Limb (tissue), 2 donors: Measurements from ENCODE around the gene C2orf72.
A peak's percentile ranks its signal among the peaks of the same experiment; 100 is the strongest.
"Not testable (repeated sequence)": the region's sequence is repeated elsewhere in the genome, so short reads cannot be mapped to it uniquely, and the experiment has no call there.

ENCODE experiments used
- DNase-seq, 2 donors: peaks; one replicate each; pipeline ENCODE4 v3.0.0-alpha.2; 2016; ENCODE audit errors: extremely low spot score in 2 of 2

The C2orf72 gene

DNA sequence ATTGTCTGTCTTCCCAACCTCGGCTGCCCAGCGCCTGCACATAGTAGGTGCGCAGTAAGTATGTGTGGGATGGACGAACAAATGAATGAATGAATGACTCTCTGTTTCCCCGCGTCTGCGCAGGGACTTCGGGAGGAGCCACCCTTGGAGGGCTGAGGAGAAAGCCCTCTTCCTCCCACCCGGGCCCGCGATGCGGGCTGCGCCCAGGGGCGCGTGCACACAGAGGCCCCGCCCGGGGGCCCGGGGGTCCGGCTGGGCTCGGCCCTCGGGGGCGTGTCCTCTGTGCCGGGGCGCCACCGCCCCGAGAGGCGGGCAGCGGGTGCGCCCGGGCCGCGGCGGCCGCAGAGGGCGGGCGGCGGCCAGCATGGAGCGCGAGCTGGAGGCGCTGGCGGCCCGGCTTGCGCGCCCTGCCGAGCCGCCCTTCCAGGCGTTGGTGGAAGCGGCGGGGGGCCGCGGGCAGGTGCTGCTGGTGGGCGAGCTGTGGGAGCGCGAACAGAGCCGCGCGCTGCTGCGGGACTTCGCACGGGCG lies at the start of gene C2orf72:
Gene C2orf72 (plus strand): TSS at position 322 of the 529 bp plus-strand sequence. CDS start 43 bp downstream, at position 365.
- DNase-seq = peak in 1 of 2 donors; percentile 51

DNA sequence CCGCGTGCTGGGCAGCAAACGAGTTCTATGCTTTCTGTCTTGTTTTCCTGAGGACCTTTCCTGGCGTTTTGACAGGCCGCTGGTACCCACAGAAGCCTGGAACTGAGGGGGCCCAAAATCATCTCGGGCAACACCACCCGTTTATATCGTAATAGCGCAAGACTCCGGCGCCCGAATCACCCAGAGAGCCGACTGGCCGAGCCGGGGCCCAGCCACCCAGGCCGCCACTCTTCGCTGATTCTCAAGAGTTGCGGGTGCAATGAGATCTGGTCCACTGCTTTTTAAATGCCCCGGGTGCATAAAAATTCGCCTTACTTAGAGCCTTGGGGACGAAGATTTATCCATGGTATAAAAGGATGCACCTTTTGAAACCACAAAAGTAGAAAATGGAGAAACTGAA lies 47.6 kb upstream of the C2orf72 start:
- no peak for DNase-seq

DNA sequence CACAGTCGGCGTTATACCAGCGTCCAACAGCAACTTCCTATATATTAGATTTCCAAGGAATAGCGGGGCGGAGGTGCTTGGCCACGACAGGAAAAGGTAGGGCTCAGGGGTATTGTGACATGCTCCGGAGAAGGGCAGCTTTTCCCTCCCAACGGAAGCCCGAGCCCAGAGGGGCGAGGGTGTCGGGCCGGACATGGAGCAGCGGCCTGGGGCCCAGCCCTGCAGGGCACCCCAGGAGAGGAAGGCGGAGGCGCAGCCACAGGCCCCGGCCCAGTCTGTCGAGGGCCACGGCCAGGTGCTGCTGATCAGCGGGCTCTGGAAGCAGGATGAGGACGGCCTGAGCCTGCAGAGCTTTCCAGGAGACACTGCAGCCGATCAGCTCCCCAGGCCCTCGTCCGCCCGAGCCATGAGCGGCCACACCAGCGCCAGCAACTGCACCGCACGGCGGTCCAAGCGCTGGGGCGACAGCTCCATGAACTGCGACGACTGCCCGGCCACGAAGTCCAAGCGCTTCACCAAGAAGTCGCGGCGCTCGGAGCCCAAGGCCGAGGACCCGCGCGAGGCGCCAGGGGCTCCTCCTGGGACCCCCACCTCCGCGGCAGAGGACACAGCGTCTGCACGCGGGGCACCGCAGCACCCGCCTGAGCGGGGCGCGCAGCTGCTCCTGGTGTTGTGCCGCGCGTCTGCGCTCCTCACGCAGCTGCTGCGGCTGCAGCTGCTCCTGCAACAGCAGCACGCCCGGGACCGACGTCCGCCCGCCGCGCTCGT lies 47.0 kb upstream of the C2orf72 start:
- DNase-seq = no peak

DNA sequence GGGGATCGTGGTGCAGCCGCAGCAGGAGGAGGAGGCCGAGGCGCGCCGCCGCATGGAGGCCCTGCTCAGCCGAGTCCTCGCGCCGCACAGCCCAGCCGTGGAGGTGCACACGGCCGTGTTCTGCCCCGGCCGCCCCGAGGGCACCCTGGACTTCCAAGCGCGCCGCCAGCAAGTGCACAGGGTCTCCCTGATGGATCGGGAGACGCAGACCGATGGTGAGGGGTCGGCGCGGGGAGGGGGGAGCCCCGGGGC lies 46.5 kb upstream of the C2orf72 start:
- no peak for DNase-seq

DNA sequence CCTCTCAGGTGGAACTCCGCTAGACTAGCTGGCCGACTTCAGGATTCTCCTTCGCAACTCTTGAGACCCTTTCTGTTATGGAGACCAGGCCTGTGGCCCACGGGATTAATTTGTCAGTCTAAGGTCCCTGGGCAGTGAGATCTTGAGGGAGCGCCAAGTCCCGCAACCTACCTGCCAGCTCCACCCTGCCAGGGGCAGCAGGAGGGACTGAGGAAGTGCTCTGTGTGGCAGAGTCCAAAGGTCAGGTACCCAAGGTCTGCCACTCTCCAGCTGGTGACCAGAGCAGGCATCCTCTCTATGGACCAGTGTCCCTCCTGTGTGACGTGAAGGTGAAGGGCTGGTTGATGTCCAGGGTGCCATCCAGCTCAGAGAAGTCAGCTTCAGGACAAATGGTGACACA lies 45.7 kb upstream of the C2orf72 start:
- no peak for DNase-seq

DNA sequence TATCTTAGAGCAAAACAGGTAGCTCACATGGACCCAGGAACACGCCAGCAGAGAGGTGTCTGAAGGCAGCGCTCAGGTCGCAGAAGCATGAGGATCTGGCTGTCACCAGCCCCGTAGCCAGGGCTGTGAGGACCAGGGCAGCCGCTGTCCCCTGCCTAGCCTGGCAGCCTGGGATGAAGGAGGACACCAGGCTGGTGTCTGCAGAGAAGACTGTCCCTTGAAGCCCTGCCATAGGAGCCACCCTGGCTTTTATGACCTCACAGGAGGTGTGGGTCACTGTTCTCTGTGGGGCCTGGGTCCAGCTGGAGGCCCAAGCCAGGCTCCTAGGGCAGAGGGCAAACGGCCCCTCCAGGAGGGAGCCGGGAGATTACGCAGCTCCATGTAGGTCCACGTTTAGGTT lies 41.5 kb upstream of the C2orf72 start, which contains the start of gene SPATA3:
Gene SPATA3 (plus strand): TSS at position 301 of the 400 bp plus-strand sequence. CDS start 113 bp downstream, outside the sequence.
- DNase-seq = no peak

DNA sequence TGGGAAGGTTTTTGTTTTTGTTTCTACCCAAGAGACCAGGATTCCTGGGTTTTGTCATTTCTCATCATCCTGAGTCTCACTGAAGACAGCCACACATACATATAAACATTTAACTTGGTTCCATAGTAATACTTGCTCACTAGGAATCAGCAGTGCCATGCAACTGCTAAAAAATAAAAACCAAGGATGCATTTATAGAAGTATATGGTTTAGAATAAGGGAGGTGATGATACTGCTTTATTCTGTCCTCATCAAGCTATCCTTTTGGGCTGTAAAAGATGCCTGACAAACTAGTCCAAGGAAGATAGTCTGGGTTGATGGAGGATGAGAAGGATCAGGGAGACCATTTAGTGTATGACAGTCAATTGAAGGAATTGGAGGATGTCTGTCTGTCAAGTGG lies 40.7 kb upstream of the C2orf72 start:
- no peak for DNase-seq

DNA sequence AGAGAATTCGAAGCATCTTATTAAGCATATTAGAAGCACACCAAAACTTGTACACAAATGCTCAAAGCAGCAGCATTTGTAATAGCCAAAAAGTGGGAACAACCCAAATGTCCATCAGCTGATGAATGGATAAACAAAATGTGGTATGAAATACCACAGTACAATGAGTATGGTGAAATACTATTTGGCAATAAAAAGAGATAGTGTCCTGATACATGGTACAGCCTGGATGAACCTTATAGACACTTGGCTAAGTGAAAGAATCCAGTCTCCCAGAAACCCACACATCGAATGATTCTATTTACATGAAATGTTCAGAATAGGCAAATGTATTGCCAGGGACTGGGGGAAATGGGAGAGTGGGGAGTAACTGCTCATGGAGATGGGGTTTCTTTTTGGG lies 38.4 kb upstream of the C2orf72 start:
- no peak for DNase-seq

DNA sequence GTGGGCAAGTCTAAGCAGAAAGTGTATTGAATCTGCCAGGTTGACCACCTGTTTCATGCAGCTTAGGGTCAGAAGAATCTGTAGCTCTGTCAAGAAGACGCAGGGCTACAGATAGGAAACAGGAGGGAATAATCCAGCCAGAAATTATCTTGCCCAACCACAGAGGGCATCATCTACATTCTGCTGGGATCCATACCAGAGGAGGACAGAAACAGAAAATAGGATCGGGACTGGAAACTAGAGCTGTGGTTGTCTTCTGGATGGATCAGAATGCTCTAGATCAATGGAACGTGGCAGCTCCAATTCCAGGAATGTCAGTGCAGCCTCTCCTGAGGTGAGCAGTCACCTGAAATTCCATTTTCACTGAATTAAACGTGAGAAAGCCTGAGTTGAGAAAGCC lies 37.8 kb upstream of the C2orf72 start:
- DNase-seq = no peak

DNA sequence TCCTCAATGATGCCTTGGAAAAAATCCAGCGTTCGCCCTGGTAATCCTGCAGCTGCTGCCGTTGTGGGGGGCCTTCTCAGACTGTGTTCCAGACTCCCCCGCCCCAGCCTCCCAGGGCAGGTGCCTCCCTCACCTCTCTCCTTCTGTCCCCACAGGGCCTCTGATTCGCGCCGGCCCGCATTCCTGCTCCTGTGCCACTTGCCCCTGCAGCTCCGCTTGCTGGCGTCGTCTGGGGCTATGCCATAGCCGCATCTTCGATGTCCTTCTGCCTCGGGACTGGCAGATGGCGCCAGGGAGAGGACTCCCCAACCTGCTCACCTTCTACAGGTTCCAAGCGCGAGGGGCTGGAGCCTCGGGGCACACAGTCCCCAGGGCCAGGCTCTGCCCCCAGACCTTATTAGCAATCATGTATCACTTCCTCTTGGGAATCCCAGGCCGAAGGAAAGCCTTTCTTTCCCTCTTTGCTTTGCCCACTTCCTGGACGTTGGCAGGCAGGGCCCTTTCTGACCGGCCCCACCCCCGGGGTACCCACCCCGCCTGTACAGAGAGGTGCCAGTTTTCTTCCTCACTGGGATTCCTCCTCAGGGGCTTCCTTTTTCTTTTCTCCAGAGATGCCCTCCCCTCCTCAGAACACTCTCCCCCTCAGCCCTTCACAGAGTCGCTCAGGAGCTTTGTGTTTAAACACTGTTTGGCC lies 37.0 kb upstream of the C2orf72 start:
- DNase-seq = no peak

DNA sequence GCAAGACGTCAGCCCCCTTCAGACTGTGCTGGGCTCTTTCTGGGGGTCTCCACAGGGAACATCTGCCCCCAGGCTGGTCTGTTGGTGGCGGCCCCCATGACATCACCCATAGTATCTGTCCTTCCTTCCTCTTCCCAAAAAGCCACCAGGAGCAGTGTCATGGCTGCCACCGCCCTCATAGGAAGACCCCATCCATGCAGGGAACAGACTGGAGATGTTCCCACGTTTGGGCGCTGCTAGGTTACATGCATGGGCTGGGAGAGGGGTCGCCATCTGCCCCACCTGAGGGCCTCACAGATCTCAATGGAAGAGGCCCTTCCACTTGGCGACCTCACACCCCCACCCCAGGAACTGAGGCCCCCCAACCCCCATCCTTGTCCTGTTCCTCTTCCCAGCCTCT lies 36.3 kb upstream of the C2orf72 start:
- DNase-seq = no peak

DNA sequence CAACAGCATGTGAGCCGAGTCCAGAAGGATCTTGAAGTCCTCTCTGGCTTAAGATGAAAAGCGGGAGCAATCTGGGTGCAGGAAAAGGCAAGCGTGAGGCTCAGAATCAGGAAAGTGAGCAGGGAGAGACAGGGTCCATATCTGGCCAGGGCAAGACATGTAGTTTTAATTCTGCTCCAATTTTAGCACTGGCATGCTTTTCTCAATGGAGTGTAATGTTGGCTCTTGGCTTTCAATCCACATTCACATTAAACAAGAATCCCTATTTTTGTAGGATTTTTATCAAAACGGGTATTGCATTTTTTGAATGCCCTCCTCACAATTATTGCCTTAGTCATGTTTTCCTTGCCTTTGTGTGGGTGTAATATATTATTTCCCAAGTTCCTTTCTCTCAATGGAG lies 35.4 kb upstream of the C2orf72 start:
- no peak for DNase-seq

DNA sequence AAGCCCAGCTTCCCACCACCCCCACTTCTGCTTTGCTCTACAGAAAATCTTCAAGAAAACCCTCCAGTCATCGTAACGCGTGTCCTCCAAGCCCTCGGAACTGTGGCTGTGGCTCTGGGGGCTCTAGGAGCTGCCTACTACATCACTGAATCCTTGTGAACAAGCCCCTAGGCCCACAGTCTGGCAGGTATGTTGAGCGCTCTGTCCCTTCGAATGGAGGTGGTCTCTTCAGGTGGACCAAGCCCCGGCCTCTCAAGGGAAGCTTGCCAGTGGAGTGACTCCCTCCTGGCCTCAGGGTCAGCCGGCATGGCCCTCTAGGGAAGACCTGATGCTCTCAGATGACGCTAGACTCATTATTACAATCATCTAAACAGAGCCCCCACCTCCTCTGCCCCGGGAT lies 34.7 kb upstream of the C2orf72 start:
- no peak for DNase-seq

DNA sequence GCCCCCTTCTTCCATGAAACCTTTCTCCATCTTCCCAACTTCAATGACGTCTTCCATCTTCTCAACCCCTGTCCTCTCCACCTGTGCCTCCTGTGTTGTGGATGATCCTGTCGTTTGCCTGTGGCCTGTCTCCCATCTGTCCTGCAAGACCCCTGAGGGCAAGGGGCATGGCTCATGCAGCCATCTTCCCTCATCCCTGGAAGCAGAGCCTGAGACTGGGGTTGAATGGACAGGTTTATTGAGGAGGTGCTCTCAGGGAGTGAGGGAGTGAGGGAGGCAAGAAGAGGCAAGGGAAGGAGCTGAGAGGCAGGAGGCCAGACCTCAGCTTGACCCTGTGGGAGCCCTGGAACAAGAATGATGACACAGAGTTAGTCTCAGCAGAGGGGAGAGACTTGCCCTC lies 34.1 kb upstream of the C2orf72 start:
- DNase-seq = no peak

DNA sequence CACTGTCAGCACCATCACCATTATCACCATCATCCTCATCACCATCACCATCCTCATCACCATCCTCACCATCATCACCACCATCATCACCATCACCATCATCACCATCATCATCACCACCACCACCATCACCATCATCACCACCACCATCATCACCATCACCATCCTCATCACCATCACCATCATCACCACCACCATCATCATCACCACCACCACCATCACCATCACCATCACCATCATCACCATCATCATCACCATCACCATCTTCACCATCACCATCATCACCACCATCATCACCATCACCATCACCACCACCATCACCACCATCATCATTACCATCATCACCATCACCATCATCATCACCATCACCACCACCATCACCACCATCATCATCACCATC lies 32.4 kb upstream of the C2orf72 start:
- not testable (repeated sequence) for DNase-seq

DNA sequence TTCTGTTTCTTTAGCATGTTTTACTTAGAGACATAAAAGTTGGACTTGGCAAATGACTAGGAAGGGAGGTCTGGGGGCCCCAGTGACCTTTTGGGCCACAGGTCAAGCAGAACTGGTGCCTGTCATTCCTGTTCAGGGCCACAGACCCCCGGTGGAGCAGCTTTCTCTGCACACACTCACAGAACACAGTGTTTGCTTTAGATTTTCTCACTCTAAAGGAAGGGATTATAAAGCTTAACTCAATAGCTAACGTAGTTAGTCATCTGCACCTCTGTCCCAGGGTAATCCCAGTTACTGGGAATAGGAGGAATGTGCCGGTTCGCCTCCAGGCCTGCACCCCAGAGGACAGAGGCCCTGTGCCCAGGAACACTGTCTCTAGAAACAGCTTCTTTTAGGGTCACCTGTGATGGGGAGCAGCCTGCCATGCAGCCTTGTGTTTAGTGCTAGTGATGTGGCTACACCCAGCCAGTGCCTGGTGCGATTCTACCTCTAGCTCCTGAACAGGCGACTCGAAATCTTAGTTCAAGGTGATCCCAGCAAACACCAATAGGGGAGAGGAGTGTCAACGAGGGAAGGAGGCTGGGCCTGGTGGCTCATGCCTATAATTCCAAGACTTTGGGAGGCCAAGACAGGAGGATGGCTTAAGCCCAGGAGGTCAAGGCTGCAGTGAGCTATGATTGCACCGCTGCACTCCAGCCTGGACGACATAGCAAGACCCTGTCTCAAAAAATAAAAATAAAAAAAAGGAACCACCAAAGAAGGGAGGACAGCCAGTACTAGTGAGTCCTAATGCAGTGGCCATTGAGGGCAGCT lies 29.8 kb upstream of the C2orf72 start:
- DNase-seq = no peak

DNA sequence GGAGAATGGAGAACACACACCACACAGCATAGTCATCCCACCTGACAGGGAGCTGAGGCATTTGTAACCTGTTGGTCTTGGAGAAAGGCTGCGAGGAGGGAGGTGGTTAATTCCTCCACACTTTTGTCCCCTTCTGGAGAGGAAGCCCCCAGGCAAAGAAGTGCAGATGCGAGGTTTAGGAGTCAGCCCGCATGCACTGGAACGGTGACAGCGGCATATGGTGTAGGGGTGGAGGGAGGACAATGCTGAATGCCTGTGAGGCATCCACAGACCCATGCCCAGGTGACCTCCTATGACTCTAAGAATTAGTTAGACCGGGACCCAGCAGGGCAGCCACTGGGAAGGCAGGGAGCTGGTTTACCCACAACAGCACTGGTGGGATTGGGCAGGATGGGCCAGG lies 29.2 kb upstream of the C2orf72 start:
- DNase-seq = no peak

DNA sequence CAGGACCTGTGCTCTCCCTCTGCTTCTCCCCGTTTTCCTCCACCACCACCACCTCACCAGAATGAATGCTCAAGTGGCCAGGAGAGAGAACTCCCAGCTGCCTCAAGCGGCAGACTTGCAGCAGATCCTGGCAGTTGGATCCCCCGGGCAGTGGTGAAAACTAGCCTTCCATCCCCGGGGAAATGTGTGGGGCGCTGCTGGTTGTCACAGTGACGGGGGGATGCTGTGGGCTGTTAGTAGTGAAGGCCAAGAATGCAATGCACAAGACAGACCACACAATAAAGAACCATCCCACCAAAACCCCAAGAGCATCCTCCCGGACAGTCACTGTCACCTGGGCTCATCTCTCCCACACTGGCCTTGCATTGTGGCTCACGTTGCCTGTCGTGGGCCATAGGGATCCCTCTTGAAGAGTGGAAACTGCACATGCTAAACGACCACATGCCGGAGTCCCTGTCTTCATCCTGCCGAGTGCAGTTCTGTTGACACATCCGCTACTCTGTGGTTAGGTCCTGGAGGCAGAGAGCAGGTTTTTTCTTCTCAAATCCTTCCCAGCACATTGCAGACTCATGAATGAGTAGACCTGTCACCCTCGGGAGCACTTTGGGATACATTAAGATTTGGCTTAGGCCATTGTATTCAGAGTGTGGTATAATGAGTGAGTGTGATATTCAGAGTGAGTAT lies 27.9 kb upstream of the C2orf72 start:
- DNase-seq = no peak

DNA sequence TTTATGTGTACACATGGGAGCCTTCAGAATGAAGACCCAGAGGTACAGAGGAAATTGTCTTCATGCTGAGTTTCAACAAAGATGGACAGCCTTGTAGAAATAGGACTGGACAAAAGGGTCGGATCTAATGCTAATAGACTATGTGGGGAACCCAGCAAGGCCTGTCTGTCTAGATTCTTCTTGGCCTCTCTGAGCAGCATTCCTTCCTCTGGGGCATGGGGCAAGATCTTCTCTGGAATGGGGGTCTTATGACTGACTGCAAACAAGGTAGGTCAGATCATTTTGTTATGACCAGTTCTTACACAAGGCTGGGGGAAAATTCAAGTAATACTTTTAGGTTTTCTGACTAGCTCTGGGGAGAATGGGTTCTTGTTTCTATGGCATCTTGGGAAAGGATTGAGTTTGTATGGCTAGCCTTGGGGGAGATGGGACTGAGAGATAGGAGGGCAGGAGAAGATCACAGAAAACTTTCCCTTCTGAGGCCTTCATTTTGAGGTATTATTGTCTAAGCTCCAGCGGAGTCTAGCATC lies 27.1 kb upstream of the C2orf72 start:
- DNase-seq = no peak

DNA sequence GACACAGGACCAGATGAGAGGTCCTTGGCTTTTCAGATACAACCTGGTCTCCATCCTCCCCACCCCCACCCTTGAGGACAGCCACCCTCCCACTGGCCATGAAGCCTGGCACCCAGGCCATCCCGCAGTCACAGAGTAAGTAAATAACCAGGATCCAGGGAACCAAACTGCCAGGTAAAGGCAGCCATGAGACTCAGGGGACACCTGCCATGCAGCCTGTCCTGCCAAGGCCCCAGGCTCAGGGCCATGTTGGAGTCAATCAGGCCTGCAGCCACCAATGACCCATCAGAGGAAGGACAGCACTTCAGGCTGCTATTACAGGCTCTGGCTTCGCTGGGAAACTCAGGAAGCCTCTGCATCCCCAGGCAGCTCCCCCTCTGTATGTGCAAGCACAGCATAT lies 25.8 kb upstream of the C2orf72 start:
- no peak for DNase-seq

DNA sequence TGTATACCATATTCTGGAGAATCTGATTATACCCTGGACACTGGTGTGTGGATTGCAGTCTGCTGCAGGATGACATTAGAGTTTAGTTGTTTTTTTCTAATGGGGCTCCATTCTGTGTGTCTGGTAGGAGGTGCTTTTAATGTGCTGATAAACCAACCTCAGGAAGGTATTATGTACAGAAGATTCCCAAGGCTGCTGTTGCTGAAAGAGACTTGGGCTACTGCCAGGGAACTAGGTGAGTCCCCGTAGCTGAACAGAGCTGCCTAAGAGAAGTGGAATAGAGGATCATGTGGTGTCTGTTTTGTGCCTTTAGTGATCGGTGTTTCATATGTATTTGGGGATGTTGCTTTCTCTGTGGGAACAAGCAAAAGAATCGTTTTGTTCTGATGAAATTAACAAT lies 24.9 kb upstream of the C2orf72 start:
- no peak for DNase-seq
